ENCODE results near the gene ERLIN1.

- no peak for TF ChIP-seq POLR2A (IDR thresholded peaks at IDR 0.05; ENCODE audit: extremely low read depth, insufficient read length)
- TF ChIP-seq MYC (IDR thresholded peaks at IDR 0.05; ENCODE audit: low read depth, low read length), result no peak
These were observed 50.3 kb downstream of the ERLIN1 start for GRCh38 chr10:100135486-100135885.

All from NB4 (cell line).